Superior temporal gyrus (tissue), 1 donor: ENCODE results near the gene YTHDF1.

Source experiments
- DNase-seq: peaks from one replicate; pipeline ENCODE4 v3.0.0-alpha.2; 2016; ENCODE audit errors: extremely low spot score

The YTHDF1 gene

DNA sequence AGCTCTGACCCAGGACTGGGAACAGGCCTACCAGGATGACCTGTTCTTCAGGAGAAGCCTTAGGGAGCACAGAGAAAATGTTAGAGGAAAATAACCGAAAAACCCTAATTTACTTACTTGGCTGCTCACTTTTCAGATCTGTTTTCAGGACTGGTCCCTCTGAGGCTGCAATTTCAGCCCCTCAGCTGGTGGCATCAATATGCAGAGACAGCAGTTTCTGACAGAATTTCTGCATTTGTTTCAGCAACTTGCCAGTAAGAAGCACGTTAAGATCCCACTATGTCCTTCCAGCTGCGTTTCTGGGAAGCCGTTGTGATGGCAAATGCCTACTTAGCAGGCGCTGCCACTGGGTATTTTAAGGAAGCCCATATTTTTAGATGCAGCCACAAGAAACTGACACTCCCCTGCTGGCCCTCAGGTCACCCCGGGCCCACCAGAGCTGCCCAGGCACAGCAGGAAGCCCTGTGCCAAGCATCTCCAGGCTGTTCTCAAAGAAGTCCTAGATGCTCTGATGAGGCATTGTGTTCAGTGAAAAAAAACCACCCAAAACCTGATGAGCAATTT, 7.5 kb downstream of the YTHDF1 start:
- no peak for DNase-seq

DNA sequence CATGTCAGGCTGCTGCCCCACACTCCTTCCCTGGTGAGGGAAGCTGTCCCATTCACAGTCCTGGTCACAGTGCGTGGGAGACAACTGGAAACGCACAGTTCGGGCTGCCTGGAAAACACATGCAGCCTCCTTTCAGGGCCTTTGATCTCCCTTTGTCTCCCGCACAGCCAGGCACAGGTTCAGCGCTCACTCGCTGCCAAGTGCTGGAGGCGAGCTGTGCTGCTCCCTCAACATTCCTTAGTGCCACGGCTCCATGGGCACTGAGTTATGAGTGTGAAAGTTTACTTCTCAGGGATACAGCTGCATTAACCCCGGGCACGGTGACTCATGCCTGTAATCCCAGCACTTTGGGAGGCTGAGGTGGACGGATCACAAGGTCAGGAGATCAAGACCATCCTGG, 9.1 kb downstream of the YTHDF1 start:
- no peak for DNase-seq

DNA sequence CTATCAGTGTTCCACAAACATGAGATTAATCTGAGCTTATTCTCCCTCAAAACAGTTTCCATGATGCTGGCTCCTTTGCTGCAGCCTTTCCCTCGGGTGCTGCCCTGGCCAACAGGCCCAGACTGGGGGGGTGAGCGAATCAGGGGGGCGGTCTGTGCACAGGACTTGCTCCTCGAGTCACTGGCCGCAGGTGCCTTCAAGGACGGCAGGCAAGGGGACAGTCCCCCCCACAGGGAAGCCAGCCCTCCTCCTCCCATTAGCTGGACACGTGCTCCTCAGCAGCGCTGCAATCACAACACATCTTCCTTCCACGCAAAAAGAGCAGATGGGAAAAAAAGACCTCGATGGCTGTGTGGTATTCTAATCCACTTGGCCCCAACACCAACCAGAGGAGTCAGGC, 10.0 kb downstream of the YTHDF1 start:
- DNase-seq, result no peak

GRCh38 chr20:63204362-63204761, 11.6 kb downstream of the YTHDF1 start:
- no peak for DNase-seq

DNA sequence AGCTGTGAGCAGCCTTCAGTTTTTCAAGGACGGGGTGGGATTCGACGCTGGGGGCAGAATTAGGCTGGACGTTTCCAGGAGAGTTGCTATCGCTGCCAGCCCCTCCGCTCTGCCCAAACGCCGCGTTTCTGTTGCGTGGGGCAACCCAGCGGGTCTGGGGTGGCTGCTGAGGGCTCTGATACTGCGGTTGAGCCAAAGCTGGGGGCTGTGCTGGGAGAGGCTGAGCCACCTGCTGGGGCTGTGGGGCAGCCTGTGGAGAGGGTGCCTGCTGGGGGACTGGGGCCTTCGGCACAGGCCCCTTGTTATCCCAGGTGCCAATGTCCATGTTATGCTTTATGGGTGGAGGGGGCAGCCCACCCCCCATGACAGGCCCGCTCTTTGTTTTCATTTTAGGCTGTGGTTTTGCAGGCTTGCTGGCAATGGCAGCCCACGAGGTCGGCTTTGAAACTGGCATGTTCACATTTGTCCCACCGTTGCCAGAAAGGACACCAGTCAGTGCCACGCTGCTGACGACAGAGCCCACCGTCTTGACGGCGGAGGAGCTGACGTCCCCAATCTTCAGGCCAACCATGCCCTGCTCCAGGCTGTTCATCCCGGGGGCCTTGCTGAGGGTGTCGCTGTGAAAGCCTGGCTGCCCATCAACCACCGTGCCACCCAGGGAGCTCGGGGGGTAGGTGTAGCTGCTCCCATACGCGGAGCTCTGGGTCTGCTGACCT, 13.0 kb downstream of the YTHDF1 start:
- no peak for DNase-seq

GRCh38 chr20:63202021-63202420, 13.9 kb downstream of the YTHDF1 start:
- DNase-seq, result no peak

- no peak for DNase-seq
Observed at GRCh38 chr20:63198606-63199005, 17.3 kb downstream of the YTHDF1 start.

GRCh38 chr20:63196768-63197470, 19.0 kb downstream of the YTHDF1 start:
- no peak for DNase-seq

- DNase-seq, result no peak
Observed at GRCh38 chr20:63194797-63195173, 21.1 kb downstream of the YTHDF1 start.

GRCh38 chr20:63194007-63194796, 21.7 kb downstream of the YTHDF1 start:
- DNase-seq, result no peak

GRCh38 chr20:63192721-63193120, 23.2 kb downstream of the YTHDF1 start:
- DNase-seq, result no peak

- DNase-seq, result no peak
Observed at GRCh38 chr20:63191400-63191799, 24.5 kb downstream of the YTHDF1 start.

GRCh38 chr20:63190828-63191227, 25.1 kb downstream of the YTHDF1 start:
- DNase-seq, result no peak

- DNase-seq, result no peak
Observed at GRCh38 chr20:63189846-63190559, 25.9 kb downstream of the YTHDF1 start.

GRCh38 chr20:63189322-63189642, 26.6 kb downstream of the YTHDF1 start:
- no peak for DNase-seq

DNA sequence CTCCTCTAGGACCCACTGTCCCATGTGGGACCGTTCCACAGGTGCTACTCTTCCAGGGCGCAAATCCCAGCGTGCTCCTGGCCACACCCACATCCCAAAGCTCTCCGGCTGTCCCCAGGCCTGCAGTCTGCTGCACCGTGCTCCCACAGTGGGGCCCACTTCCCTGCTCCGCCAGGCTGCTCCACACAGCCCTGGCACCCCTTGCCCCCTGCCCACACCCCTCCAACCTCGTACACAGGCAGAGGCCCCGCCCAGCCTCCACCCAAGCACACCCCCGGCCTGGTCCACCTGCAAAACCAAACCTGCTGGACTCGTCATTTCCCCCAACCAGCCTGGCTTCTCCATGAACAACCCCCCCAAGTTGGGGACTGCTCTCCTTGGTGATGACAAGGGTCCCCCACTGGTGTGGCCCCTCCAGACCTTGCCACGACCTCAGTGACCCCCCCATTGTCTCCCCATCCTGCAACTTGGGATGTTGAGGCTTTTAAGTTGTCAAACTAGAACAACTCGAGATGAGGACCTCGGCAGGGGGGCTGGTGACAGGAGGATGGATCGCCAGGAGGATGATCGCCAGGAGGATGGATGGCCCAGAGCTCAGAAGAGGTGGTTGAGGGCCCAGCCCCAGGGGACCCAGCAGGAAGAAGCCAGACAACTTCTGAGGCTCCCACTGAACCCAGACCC, 27.1 kb downstream of the YTHDF1 start:
- no peak for DNase-seq

GRCh38 chr20:63188159-63188442, 27.8 kb downstream of the YTHDF1 start:
- no peak for DNase-seq

DNA sequence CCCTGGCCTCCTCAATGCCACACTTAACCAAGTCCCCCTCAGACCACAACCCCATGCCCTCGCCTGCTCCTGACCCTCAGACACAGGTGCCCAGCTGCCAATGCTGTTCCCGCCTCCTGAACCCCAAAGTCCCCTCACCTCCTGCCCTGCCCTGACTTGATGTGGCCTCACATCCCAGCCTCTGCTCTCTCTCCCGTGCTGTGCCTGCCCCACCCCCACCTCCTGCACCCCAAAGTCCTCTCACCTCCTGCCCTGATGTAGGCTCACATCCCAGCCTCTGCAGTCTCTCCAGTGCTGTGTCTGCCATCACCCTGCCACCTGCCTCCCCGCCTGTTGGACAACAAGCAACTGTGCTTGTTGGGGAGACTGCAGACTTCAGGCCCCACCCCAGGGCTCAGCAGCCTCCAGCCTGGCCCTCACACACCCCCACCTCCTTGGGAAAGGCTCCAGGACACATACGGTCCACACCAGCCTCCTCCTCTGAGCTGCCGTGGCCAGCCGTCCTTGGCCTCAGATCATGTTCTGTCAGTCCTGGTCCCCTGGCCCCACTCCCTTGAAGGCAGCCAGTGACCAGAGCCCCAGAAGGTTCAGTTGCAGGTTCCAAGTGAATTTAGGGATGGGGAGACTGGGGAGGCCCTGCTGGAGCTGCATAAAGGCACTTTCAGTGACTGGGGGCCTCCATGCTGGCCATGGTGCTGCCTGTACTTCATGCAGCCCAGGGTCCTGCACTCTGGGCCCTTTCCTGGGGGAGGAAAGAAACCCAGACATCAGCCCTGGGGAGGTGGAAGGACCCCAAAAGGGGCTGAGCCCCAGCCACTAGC, 28.4 kb downstream of the YTHDF1 start:
- no peak for DNase-seq

DNA sequence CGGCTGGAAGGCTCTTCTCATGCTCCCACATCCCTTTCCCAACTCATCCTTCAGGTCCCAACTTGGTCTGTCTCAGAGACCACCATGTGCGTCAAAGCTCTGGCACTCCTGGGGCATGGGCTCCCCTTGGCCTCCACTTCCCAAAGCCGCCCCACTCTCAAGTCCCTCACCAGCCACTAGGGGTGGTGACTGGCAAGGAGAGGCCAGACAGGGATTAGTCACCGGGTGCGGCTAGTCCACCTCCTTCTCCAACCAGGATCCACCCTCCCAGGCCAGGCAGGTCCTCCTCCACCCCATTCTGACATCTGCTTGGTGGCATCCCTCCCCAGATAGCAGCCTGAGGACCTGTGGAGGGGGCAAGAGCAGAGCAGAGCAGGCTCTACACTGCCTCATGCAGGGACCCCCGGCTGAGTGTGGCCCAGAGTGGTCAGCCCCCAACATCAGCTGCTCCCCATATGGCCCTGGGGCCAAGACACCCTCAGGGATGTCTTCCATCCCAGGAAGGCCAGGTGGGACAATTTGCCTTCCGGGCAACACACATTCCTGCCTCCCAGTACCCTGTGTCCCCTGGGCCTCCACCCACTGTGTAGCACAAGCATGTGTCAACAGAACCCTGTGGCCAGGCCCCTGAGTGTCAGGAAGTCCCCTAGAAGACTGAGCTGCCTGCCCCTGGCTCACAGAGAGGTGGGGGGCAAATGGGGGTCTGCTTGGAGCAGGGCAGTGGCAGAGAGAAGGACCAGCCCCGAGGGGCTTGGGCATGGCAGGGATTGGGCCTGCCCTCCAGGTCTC, 29.2 kb downstream of the YTHDF1 start:
- no peak for DNase-seq

DNA sequence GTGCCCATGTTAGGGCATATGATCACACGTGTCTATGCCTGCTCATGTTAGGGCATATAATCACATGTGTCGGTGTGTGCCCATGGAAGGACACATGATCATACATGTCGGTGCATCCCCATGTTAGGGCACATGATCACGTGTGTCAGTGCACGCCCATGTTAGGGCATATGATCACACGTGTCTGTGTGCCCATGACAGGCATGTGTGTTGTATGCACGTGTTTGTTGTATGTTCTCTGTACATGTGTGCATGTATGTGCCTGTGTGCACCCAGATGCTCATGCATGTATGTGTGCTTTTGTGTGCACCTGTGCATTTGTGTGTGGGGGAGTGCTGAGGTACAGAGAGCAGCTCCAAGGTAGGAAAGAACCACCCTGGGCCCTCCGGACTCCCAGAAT, 29.8 kb downstream of the YTHDF1 start:
- no peak for DNase-seq
